Right kidney (tissue), 1 donor: ENCODE results near the gene SMIM36.
"Not testable (repeated sequence)": the region's sequence is repeated elsewhere in the genome, so short reads cannot be mapped to it uniquely, and the experiment has no call there.

Experiments
- DNase-seq: peaks from one replicate; pipeline ENCODE4 v3.0.0-alpha.2; 2016

The SMIM36 gene

DNA sequence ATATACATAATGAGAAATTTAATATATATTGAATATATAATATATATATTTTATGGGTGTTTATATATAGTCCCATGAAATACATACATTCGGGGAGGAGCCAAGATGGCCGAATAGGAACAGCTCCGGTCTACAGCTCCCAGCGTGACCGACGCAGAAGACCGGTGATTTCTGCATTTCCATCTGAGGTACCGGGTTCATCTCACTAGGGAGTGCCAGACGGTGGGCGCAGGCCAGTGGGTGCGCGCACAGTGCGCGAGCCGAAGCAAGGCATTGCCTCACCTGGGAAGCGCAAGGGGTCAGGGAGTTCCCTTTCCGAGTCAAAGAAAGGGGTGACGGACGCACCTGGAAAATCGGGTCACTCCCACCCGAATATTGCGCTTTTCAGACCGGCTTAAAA, 9.6 kb downstream of the SMIM36 start:
- DNase-seq: not testable (repeated sequence)

DNA sequence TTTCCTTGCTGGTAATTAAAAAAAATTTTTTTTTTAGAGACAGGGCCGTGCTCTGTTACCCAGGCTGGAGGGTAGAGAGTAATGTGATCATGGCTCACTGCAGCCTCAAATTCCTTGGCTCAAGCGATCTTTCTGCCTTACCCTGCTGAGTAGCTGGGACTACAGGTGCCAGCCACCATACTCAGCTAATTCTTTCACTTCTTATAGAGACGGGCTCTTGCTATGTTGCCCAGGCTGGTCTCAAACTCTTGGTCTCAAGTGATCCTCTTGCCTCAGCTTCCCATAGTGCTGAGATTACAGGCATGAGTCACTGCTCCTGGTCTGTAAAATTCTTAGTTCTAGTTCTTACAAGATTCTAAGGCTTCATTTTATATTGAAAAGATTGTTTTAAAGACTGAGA, 11.1 kb downstream of the SMIM36 start:
- DNase-seq: no peak

DNA sequence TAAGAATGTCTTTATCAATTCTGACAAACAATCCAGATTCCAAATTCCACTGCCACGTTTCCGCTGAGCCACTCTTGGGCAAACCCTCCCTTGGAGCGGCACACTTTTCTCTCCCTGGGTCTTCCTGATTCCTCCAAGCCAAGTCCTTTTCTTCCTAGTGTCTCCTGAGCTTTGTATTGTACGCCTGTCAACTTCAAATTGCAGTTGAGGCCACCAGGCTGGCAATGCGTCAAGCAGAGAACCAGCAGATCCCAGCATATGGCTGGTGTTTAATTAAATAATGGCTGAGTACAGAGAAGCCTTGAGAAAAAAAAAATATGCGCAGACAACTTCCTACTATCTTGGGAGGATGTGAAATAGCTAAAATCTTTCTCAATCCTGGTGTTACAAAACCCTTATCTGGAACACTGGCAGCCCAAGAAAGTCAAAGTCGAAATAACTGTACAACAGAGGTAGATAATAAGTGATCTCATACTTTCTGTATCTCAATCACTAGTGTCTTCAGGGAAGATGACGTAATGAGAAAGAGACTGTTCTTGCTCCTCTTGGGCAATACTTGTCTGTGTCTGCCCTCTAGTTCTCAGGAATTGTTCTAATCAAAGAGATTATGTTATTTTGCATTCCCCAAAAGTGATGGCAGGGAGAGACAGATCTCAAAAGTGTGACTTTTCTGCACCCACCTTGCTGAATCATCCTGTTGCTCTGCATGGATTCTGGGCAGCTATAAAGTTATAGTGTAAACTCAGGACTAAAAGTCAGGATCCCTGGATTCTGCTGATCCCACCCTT, 15.0 kb downstream of the SMIM36 start:
- DNase-seq: no peak

GRCh38 chr17:55495239-55495638, 16.0 kb downstream of the SMIM36 start:
- DNase-seq: no peak

GRCh38 chr17:55492781-55493341, 18.4 kb downstream of the SMIM36 start:
- DNase-seq: no peak

- no peak for DNase-seq
Measured at GRCh38 chr17:55490376-55490775, 20.9 kb downstream of the SMIM36 start.

- DNase-seq: no peak
Measured at GRCh38 chr17:55487695-55488432, 23.4 kb downstream of the SMIM36 start.

DNA sequence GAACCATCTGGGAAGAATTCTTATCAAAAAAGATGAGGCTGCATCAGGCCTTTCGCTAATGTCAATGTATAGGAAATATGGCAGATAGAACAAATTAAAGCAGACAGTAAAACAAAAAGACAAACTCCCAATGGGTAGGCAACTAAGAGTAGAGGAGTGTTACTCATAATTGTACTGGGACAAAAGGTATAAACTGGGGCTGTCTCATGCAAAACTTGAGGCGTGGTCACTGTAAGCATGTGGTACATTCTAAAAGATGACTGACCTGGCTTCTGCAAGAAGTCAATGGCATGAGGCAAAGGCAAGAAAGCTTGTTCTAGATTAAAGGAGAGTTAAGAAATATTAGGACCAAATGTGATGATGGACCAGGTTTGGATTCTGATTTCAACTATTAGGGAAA, 26.7 kb downstream of the SMIM36 start:
- DNase-seq: no peak

DNA sequence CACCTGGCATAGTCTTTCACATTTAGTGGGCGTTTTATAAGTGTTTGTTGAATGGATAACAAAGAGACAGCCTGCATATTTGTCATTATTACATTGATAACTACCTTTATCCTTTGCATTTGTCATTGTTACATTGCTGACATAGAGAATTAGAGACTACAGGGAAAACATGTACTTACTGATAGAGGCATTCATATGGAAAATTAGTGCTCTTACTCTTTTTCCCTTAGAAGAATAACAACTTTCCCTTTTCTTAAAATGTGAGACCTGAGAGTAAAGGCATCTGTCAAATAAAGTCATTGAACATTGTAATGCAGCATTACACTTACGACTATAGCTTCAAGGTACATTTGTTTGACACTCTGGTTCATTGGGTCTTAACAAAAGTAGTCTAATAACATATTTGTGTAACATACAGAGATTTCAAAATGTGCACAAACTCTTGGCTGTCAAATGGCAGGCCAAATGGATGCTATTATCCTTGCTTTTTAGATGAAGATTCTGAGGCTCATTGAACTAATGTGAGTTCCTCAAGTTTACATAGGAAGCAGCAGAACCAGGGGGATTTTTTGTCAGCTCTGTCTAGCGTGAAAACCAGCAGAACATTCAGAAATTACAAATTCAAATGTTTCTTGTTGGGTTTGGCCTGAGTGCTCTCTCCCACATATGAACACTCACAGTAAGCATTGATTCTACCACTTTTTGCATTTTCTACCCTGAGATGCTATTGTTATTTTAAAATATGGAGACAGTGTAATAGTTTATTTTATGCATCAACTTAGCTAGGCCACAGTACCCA, 28.5 kb downstream of the SMIM36 start:
- no peak for DNase-seq

GRCh38 chr17:55480631-55481315, 30.5 kb downstream of the SMIM36 start:
- DNase-seq: no peak

DNA sequence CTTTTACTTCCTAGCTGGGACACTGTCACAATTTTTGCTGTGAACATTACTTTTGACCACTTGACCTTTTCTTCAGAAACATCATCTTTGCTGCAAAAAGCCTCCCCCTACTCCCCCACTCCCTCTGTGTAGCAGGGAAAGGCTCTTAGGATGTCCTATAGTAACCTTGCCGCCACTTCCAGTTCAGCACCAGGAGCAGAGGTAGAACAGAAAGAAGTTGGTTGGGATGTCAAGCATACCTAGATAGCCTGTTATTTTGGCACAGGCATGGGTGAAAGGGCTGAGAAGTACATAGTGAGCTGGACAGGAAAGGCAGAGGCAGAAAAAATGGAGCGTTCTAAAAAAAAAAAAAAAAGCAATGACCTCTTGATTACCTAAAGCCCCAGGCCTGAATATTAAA, 31.3 kb downstream of the SMIM36 start:
- no peak for DNase-seq

DNA sequence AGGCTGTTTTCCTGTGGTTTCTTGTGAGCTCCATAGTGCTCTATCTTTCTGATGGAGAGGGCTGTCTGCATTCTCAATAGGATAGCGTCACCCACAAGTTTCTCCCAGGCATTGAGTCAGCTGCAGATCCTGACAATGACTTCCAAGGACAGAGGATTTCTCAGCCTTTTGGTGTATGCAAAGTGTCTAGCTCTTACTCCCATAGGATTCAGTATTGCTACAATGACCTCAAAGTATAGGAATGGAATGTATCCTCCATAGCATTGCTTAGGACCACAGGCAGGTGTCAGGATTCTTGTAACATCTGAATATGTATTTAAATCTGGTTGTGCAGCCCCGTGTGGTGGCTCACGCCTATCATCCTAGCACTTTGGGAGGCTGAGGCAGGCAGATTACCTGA, 32.3 kb downstream of the SMIM36 start:
- no peak for DNase-seq

GRCh38 chr17:55466671-55467070, 44.6 kb downstream of the SMIM36 start:
- DNase-seq: no peak

- not testable (repeated sequence) for DNase-seq
Measured at GRCh38 chr17:55465771-55466170, 45.5 kb downstream of the SMIM36 start.

- DNase-seq: no peak
Measured at GRCh38 chr17:55463600-55463999, 47.7 kb downstream of the SMIM36 start.

DNA sequence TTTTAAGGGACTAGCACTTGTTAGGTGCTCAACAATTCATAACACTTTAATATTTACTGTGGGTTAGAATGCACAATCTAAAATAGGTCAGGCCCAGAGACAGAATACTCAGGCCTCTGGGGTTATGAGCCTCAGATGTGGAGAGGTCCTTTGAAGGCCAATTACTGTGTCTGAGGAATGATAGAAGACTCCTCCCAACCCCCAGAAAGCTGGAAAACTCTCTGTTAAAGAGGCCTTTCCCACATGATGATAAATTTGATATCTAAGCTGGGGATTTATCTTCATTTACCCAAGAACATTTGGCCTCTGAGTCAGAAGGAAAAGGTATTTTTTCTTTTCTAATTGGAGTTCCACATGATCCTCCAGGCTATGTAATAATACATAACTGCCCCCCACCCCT, 48.5 kb downstream of the SMIM36 start:
- DNase-seq: no peak

- DNase-seq: no peak
Measured at GRCh38 chr17:55462234-55462633, 49.0 kb downstream of the SMIM36 start.

DNA sequence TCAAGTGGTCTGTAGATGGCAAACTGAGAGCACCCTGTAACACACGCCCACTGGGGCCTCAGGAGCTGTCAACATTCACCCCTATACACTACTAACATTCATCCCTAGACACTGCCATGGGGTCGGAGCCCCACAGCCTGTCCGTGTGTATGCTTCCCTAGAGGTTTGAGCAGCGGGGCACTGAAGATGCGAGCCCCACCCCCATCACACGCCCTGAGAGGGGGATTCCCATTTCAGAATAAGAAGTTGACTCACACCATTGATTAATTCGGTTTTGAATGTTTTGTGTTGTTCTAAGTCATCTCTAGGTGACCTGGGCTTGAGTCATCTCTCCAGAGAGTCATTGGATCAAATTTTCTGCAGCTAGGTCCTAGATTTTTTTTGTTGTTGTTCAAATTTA, 52.3 kb downstream of the SMIM36 start:
- no peak for DNase-seq

GRCh38 chr17:55458287-55458900, 52.9 kb downstream of the SMIM36 start:
- DNase-seq: no peak

DNA sequence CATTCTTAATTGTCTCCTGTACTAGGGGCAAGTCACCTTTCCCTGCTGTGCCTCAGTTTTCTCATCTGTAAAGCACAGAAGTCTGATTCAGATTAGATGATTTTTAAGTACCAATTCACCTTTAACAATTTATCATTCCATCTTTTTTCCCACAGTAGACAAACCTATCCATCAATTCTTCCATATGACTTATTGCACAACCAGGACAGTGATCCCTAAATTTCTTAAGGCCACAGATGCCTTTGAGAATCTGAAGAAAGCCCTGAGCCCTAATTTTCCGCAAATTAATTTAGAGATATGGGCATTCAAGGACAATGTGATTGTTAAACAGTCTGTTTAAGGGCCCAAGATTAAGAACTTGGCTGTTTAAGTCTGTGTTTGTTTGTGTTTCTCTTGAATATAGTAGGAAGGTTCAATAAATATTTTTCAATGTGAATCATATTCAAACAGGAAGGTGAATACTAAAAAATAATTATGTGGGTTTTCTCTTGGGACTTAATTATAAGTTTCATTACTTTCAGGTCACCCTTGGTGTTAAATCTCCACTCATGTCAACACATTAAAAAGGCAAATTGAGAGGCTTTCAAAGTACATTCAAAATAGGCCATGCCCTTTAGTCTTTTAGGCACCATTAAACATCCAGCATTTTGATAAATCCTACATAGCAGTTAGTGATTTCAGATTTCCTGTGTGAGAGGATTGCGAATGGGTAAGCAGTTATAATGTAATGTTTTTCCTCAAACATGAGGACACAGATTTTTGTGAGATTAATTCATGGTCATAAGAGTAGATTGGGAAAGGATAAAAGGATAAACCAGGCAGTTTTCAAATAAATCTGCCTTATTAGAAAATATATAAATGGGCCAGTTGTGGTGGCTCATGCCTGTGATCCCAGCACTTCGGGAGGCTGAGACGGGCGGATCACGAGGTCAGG, 54.7 kb downstream of the SMIM36 start:
- DNase-seq: no peak
